ENCODE results near the gene GATB.
A peak's percentile ranks its signal among the peaks of the same experiment; 100 is the strongest.

Gene GATB

DNA sequence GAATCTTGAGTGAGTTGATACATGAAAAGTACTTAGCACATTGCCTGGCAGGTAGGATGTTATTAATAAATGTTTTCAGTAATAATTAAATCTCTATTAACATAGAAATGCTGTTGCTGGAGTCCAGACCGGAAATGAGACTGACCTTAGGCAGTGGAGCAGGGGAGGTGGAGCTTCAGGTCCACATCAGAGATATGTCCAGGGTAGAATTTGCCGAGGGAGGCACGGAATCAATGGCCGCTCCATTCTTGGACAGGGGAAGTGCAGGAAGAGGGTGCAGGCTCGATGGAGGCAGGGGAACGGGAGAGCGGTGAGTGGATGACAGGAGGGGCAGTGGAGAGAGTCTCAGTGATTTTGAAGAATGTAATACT is 107.3 kb downstream of the GATB start:
- no peak for DNase-seq (ENCODE audit: low read depth, low spot score)

DNA sequence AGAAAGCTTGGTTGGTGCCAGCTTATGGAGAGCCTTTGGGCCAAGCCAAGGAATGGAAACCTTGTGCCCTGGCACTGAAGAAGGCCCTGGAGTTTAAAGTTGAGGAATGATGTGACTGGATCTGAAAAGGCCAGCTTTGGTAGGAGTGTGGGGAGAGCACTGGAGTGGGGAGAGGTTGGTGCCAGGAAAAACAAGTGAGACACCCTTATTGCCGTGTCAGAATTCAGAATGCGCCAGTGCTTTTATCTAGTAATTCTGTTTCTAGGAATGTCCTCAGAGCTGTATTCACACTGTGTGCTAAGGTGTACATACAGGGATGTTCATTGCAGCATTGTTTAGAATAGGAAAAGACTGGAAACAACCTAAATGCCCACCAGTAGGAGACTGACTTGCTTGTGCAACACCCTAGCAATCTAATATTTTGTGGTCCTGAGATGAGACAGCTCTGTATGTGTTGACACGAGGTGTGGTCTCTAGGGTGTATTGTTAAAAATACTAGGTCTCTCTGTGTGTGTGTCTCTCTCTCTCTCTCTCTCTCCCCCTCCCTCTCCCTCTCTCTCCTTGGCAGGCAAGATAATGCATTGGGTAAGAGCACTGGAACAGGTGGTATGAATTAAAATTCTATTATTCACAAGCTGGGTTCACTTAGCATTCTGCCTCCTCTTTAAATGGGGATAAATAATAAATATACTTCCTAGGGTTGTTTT is 107.8 kb downstream of the GATB start:
- DNase-seq (ENCODE audit: low read depth, low spot score): no peak

DNA sequence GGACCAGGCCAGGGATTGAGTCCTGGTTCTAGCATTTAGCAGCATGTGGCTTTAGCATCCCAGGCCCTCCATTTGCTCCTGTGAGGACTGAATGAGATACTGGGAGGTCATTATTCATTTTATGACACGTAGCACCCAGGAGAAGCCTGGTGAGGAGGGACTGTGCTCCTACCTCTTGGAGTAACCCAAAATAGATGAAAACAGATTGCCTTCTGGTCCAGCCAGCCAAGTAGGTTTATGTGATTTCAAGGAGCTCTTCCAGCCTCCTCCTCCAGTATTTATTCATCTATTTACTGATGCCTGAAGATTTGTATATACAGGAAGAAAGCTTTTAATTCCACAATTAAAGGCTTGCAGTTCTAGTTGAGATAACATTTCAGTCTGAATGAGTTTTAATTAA is 109.3 kb downstream of the GATB start:
- no peak for DNase-seq (ENCODE audit: low read depth, low spot score)

DNA sequence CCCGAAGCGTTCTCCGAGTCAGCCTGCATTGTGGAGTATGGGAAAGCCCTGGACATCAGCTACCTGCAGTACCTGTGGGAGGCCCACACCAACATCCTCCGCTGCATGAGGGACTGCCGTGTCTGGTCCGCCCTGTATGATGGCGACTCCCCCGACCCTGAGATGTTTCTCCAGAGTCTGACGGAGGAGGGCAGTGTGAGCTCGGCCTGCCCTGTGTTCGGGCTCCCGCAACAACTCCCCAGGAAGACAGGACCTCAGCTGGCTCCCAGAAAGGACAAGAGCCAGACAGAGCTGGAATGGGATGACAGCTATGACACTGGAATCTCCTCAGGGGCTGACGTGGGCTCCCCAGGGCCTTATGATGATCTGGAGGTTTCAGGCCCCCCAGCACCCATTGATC is 111.3 kb downstream of the GATB start:
- no peak for DNase-seq (ENCODE audit: low read depth, low spot score)

DNA sequence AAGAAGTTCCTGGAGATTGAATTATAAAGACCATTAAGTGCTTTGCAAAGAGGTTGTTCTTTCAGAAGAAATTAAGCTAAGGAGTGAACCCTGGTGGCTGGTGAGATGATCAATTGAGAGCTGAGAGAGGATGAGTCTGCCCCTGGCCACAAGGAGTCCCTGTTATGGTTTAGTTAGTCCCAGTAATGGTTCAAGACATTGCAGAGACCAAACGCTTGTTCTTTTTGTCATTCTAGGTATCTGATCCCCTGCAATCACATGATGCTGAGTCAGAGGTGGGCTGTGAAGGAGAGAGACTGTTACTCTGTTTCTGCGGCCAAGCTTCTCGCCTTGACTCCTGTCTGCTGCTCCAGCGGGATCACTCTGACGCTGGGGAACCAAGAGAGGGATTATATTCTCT is 114.5 kb downstream of the GATB start:
- DNase-seq (ENCODE audit: low read depth, low spot score): peak; percentile 9

DNA sequence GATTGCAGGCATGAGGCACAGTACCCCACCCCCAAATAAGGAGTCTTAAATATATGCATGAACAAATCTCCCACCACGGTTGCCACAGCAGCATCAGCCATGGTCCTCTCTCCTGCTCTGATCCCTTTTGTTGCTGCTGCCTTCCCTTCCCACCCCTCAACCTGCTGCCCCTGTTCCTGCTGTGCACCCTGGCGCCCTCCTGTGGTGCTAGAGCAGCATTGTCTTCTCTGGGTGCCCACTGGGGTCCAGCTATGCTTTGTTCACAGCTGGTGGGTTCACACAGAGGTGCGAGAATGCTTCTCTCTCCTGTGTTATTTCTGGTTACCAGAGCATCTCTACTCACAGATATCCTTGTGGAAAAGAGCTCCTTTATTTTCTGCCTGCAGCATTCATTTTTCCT is 116.2 kb downstream of the GATB start:
- peak; percentile 17 for DNase-seq (ENCODE audit: low read depth, low spot score)

DNA sequence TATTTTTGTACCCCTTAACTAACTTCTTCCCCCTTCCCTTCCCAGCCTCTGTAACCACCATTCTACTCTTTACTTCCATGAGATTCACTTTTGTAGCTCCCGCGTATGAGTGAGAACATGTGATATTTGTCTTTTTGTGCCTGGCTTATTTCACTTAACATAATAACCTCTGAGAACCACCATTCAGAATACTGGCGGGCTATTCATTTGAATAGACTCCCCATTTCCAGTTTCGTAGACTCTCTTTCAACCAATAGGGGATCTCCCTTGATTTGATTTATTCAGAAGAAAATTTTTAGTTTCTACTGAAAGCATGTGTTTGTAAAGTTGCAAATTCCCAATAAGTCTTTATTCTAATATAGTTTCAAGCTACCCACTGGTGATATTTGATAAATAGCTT is 117.2 kb downstream of the GATB start:
- DNase-seq (ENCODE audit: low read depth, low spot score): no peak

DNA sequence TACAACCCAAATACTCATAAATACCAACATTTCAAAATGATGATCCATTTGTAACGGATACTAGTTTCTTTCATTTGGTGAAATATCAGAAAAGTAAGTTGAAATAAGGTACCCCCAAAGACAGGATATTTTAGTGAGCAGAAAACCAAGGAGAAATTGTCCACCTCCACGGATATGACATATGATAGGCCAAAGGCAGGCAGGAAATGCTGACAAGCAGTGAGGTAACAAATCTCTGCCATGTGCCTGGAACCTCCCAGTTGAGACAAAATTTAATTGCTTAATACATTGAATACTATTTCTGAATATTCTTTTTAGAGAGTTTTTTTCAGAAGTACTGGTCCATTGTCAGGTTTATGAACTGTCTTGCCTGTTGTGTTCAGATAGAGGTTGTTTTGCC is 118.8 kb downstream of the GATB start:
- no peak for DNase-seq (ENCODE audit: low read depth, low spot score)

DNA sequence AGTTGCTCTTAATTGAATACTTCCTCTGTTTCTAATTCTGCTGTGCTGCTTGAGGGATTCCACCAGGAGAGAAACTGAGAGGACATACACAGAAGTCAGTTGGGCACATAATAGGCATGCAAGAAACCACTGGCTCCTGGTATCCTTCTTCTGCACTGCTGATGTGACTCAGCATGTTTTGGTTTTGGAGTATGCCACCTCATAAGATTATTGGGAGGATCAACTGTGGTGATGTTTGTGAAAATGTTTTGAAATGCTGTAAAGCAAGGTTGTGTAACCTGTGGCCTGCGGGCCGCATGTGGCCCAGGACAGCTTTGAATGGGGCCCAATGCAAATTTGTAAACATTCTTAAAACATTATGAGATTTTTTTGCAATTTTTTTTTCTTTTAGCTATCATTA is 119.6 kb downstream of the GATB start:
- no peak for DNase-seq (ENCODE audit: low read depth, low spot score)

DNA sequence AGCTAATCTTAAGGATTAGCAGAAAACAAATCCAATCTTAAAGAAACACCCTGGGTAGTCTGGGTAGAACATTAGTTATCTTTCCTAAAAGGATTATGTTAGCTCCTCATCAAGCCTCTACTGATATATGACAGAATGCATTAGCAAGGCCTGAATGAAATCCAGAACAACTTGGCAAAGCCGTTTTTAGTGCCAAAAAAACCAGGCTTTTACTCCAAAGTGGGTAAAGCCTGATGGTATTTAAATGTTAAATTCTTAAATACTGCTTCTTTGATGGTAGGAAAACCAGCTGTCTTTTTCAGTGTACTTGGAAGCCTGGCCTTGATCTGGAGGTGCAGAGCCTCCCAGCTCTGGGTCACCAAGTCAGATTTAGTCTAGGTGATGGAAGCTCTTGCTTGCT is 120.4 kb downstream of the GATB start:
- DNase-seq (ENCODE audit: low read depth, low spot score): no peak

DNA sequence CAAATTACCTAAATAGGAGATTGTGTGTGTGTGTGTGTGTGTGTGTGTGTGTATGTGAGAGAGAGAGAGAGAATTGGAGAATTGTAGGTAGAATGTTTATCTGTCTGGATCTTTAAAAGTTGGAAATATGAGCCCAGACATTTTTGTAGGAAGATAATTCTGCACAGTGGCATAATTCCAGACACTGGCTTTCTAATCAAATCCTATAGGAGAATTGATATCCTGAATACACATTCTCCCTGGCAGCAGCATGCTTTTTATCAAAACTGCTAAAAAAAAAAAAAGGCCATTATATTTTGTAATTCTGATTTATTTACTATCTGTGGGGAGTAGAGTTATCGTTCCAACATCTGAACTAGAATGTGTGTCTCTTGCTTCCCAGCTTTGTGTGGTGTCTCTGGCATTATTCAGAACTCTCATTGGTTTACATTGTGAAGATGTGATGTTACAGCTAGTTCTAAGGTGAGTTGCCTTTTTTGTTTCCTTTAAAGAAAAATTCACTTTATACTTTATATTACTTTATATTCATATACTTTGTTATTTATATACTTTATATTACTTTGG is 122.4 kb downstream of the GATB start:
- no peak for DNase-seq (ENCODE audit: low read depth, low spot score)

DNA sequence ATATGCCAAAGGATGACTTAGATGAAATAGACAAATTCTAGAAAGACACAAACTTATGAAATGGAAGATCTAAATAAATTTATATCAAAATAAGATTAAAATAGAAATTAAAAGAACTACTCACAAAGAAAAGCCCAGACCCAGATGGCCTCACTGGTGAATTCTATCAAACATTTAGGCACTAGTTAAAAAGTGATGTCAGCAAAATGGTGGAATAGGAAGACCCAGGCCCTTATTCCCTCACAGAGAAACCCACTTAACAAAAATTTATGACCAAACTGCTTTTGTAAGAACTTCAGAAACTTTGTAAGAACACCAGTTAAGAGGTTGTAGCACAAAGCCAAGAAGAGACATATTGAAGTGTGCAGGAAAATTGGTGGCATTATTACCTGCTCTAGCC is 129.5 kb downstream of the GATB start:
- DNase-seq (ENCODE audit: low read depth, low spot score): no peak

DNA sequence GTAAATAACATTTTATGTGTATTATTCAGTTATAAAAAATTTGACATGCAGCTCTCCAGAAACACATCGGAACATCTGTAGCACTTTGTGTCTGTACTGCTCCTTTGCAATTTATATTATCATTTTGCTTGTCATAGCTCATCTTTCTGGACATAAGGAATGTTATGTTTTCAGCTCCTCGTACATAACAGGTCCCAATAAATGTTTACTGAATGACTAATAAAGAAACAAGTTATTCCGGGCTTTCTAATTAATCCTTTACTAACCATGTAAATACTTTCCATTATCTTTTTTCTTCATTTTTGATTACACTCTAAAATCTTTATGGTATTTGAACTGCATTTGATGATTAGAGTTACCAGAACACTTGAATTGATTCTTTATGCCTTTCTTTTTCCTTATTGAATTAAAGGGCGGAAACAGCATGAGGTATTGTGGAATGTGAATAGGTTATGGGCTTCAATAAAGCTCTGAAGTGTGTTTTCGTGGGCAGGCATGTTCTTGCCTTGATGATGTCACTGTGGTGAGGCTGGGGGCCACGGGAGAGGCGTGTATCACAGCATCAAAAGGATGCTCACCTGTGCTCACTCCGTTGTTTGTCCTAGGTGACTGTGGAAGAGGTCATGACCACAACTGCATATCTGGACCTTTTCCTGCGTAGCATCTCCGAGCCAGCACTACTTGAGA is 131.6 kb downstream of the GATB start:
- no peak for DNase-seq (ENCODE audit: low read depth, low spot score)

DNA sequence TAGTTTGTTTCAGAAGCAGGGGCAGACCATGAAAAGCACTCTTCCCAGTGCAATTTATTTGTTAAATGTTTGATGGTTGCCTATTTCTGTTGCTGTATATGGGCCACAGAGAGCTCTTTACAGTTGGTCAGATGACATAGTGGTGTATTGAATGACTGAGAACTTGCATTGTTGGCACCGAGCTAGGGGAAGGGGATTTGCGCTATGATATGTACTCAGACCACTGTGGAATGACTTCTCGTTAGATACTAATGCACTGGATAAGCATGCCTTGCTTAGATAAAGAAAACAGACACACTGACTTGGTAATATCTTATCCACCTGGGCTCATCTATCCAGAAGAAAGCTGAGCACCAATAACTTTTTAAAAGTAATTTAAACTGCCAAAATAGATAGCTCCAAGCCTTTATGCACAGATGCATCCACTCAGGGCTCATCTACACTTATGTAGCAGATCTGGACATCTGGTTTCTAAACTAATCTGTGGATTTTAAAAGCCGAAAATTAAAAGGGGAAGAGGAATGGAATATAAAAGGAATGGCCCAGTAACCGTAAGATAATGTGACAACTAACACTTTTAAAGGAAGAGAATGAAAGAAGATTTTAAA is 132.7 kb downstream of the GATB start:
- DNase-seq (ENCODE audit: low read depth, low spot score): no peak

DNA sequence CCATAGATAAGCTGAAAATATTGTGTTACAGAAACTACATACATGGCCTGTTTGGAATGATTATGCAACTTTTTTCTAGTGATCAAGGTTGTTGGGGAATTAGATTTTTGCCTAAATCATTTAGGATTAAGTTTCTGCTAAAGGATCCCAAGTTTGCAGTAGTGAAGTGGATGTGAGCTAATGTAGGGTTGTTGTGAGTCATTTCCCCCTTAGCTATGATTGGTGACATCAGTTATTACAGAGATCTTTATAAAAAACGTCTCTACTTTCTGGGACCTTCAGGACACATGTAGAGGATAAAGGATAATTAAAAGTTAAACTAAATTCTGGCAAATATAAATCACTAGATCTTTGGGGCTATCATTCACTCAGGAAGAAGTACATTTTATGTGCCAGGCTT is 133.3 kb downstream of the GATB start:
- DNase-seq (ENCODE audit: low read depth, low spot score): no peak

DNA sequence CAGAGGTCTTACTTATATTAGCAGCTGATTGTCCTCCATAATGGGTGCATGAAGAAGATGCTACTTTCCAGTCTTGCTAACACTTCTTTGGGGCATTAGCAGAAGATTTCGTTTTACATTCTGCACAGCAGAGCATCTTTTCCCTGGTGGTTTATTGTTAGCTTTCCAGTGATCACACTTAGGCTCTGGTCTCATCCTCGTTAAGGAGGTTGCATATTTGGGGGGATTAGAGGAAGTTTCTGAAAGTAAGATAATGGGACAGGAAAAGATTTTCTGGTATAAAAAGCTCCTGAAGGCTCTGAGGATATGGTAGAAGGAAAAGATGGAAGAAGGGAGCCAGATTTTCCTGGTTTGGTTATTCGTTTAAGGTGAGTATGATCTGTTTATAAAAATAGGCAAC is 134.1 kb downstream of the GATB start:
- DNase-seq (ENCODE audit: low read depth, low spot score): no peak

DNA sequence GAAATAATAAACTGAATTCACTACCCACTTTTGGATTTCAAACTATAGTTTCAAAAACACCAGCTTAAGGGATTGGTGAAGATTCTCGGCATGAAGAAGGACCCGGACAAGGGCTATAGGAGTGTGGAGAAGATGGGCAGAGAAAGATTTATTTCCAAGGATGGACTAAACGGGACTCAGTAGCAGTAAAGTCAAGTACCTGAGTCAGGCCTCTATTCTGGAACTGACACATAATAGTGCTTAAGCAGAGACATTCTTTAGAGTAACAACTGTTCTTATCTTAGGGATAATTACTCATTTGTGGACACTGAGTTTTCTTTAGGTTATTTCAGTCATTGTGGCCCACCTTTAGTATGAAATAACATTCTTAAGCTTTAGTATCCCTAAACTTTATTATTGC is 134.6 kb downstream of the GATB start:
- no peak for DNase-seq (ENCODE audit: low read depth, low spot score)

DNA sequence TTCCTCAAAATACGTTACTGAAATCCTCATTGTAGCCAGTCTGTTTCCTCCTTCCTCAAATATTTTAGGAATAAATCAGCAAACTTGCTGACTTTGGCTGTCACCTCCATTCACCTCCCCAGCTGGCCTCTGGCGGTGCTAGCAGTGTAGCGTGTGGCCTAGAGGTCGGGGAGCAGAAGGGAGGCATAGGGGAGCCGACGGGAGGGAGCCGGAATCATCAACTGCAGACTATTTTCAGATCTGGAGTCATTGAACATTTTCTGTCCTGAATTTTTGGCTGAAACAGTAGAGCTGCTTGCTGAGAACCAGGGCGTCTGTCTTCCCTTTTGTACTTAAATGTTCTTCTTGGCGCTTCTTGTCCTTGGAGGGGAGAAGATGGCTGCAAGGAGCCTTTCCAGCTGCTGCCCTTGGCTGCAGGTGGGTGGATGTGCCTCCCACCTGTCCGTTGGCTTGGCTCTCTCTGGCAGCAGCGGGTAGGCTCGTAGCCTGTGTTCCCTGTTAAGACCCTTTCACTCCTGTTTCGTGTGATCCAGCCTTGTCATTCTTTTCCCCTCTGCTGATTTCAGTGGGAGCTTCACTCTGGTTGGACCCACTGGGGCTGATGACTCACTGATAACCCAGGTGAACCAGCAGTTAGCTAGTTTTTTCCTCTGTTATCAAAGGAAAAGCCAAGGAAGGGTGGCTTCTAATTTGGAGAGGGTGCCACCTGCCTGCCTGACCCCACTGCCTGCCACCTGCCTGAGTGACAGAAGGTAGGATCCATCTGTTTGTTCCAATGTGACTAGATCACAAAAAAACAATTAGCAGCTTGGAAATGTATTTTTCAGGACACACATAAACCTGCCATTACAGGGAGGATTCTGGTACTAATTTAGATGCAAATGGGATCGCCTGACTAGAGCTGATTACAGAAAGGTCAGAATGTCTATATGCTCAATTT is 135.9 kb downstream of the GATB start:
- DNase-seq (ENCODE audit: low read depth, low spot score): no peak
